Measurements from ENCODE around the gene CUTA. TPM values are rescaled to one million over a fixed set of nuclear protein-coding genes. Genes with fewer than 3 reads are reported as not detected.

Gene CUTA
- total and polyA plus RNA-seq, 2 experiments from 2014 or later = 207 to 421 TPM

GRCh38 chr6:33390767-33391277, 27.1 kb downstream of the CUTA start:
- DNase-seq (ENCODE audit: low spot score) = no peak
- H3K79me2 ChIP-seq (replicated peaks; ENCODE audit: insufficient read depth) = peaks cover 41% of the 10 kb centered on the region
- H3K27me3 ChIP-seq (ENCODE audit: insufficient read depth) = no peaks in the 10 kb centered on the region
- peaks cover 4% of the 10 kb centered on the region; the same call in 2 of the 3 replicates for H3K36me3 Mint-ChIP-seq (ENCODE audit: low read depth)
- peak overlapping the region; percentile 92 for H3K27ac ChIP-seq (ENCODE audit: low read depth)
- H3K4me1 Mint-ChIP-seq = peaks cover 28% of the 10 kb centered on the region
- H2AFZ ChIP-seq = peak overlapping the region; percentile 48; the same call in 1 of the 2 replicates
- peaks cover 34% of the 10 kb centered on the region for H4K20me1 ChIP-seq (replicated peaks; ENCODE audit: insufficient read depth)
- H3K4me3 ChIP-seq = peak overlapping the region; percentile 92
- TF ChIP-seq CREB1 (CRISPR knock-in tag; IDR thresholded peaks at IDR 0.05; ENCODE audit: low read depth) (no peak), POLR2AphosphoS5 (IDR thresholded peaks at IDR 0.05; ENCODE audit: low read depth) (no peak; the same call in 1 of the 2 replicates), CTCF (conservative IDR thresholded peaks at IDR 0.05; ENCODE audit: low read depth in 2 of 2) (no peak), EZH2phosphoT487 (IDR thresholded peaks at IDR 0.05; ENCODE audit: unreplicated experiment) (no peak), EZH2 (IDR thresholded peaks at IDR 0.05; ENCODE audit: low read depth, unreplicated experiment) (no peak), REST (IDR thresholded peaks at IDR 0.05; ENCODE audit: unreplicated experiment) (no peak), ZNF114 (CRISPR knock-in tag; IDR thresholded peaks at IDR 0.05) (no peak), ETS1 (IDR thresholded peaks at IDR 0.05) (no peak), STAT1 (IDR thresholded peaks at IDR 0.05; ENCODE audit: unreplicated experiment) (no peak), ZNF331 (CRISPR knock-in tag; IDR thresholded peaks at IDR 0.05; ENCODE audit: low read depth) (no peak), NANOG (IDR thresholded peaks at IDR 0.05; ENCODE audit: borderline replicate concordance) (no peak), JUNB (IDR thresholded peaks at IDR 0.05; ENCODE audit: unreplicated experiment) (no peak), ZNF462 (CRISPR knock-in tag; IDR thresholded peaks at IDR 0.05) (no peak)
- peak overlapping the region; percentile 91 for H3K4me3 Mint-ChIP-seq
- no peaks in the 10 kb centered on the region for H3K9me2 ChIP-seq (ENCODE audit: insufficient read depth)
- H3K4me1 ChIP-seq (ENCODE audit: insufficient read depth) = peaks cover 8% of the 10 kb centered on the region
- peak overlapping the region; percentile 94 for H3K27ac Mint-ChIP-seq
- peak overlapping the region; percentile 42 for H3K4me2 ChIP-seq
- H3K9me3 Mint-ChIP-seq = no peaks in the 10 kb centered on the region; the same call in 2 of the 3 replicates
- H3F3A ChIP-seq (replicated peaks; ENCODE audit: low read depth) = peaks cover 5% of the 10 kb centered on the region; the same call in 1 of the 2 replicates
- no peak for ATAC-seq
- H3K27me3 Mint-ChIP-seq (ENCODE audit: insufficient read depth, low read depth, poor library complexity) = peaks cover 5% of the 10 kb centered on the region
- H3K36me3 ChIP-seq (ENCODE audit: insufficient read depth) = no peaks in the 10 kb centered on the region

Measured in GM23338 (cell line).